Measurements from ENCODE around the gene DUOX2.

The DUOX2 gene

DNA sequence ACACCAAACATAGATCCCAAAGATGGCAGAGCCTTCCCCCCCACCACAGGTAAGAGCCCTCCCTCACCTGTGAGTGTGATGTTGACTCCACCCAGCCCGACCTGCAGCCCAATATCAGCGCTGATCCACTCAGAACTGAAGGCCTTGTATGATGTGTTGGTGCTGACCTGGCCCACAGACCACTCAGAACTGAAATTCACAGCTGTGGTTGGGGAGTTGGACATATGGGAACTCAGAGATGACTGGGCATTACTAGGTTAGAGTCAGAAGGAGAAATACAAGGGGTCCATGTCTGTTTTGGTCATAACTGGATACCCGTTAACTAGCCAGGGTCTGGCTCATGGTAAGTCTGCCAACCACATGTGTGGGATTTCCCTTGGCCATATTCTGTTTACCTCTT lies 7.0 kb upstream of the DUOX2 start:
- no peak overlapping the region for H3K4me3 ChIP-seq (ENCODE audit: control insufficient read depth, low read depth, low read length)
- no peak for DNase-seq (ENCODE audit: low read depth)
- TF ChIP-seq, protein P1, sequence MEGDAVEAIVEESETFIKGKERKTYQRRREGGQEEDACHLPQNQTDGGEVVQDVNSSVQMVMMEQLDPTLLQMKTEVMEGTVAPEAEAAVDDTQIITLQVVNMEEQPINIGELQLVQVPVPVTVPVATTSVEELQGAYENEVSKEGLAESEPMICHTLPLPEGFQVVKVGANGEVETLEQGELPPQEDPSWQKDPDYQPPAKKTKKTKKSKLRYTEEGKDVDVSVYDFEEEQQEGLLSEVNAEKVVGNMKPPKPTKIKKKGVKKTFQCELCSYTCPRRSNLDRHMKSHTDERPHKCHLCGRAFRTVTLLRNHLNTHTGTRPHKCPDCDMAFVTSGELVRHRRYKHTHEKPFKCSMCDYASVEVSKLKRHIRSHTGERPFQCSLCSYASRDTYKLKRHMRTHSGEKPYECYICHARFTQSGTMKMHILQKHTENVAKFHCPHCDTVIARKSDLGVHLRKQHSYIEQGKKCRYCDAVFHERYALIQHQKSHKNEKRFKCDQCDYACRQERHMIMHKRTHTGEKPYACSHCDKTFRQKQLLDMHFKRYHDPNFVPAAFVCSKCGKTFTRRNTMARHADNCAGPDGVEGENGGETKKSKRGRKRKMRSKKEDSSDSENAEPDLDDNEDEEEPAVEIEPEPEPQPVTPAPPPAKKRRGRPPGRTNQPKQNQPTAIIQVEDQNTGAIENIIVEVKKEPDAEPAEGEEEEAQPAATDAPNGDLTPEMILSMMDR (IDR thresholded peaks at IDR 0.05; ENCODE audit: control insufficient read depth, insufficient read depth, low read depth, low read length, missing control alignments): no peak

DNA sequence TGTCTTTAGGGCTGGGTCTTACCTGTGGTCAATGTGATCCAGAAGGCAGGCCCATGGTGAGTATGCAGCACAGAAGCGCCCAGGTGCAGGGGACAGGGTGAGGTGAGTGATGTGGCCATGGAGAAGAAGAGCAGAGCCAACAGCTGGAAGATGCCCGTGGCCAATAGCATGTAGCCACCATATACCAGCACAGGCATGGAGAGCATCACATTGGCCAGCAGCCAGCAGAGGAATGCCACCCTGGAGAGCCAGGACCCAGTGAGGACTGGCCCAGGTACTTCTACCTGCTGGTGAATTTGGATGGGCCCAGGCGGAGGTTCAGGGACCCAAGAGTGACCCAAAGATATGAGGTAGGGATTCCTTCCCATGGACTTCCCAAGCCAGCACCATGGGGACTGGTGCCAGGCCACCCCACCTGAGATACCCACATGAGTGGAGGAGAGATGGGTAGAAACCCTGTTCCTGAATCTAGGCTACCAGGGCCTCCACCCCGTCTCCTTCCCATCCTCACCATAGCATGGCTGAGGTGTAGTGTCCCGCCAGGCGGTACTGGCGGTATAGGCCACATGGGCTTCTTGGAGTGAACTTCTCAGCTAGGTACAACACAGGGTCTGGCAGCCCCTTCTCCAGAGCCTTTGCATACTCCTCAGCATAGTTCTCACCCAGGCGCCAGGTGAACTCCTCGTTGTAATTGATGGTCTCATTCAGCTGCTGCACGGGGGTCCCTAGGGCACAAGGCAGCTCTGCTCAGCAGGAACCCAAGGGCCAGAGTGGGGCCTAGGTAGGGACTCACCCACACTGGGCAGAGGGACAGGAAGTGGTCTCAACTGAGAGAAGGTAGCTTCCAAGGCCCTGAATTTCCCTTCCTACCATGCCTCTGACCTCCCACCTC lies 6.4 kb upstream of the DUOX2 start:
- TF ChIP-seq, protein P1 (IDR thresholded peaks at IDR 0.05; ENCODE audit: control insufficient read depth, insufficient read depth, low read depth, low read length, missing control alignments): no peak

DNA sequence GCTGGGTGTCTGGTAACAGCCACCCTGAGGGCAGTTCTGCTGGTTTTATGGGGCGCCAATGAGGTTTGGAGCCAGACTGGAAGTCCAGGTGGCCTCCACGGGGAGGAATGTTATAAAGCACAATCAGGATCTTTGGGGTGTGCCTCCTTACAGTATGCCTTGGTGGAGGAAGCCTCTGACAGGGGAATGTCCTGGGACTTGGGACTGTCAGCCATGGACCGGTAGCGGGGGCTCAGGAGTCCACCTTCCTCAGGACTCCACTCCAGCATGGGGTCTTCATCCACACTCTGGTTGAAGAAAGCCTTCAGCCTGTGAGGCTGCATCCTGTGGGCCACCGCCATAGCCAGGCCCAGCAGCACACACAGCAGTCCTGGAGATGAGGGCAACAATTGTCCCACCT lies 5.0 kb upstream of the DUOX2 start:
- DNase-seq (ENCODE audit: low read depth): no peak
- no peak overlapping the region for H3K4me3 ChIP-seq (ENCODE audit: control insufficient read depth, low read depth, low read length)
- TF ChIP-seq, protein P1 (IDR thresholded peaks at IDR 0.05; ENCODE audit: control insufficient read depth, insufficient read depth, low read depth, low read length, missing control alignments): no peak

More for the DNA sequence above, 6.4 kb upstream of the DUOX2 start:
- DNase-seq (ENCODE audit: low read depth): no peak
- H3K4me3 ChIP-seq (ENCODE audit: control insufficient read depth, low read depth, low read length): no peak overlapping the region

DNA sequence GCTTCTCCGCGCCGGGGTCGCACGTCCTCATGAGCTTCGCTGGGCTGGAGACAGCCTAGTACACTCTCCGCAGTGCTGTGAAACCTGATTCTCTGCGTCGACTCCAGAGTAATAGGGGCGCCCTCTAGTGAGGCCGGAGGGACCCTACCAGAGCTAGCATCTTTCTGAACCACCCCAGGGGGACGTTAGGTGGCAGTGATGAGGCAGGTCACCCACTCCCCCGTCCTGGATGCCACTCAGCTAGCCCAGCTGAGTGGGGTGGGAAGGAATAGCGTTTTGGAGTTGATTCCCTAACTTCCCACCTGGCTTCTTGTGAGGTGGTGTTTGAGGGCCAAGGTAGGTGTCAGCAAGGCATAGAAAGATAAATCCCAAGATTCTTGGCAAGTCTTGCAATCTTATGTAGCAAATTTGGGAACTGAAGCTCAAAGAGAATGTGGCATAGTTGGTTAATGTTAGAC lies 4.2 kb upstream of the DUOX2 start:
- no peak overlapping the region for H3K4me3 ChIP-seq (ENCODE audit: control insufficient read depth, low read depth, low read length)
- TF ChIP-seq, protein P1 (IDR thresholded peaks at IDR 0.05; ENCODE audit: control insufficient read depth, insufficient read depth, low read depth, low read length, missing control alignments): peak; percentile 100
- peak; percentile 61 for DNase-seq (ENCODE audit: low read depth)

DNA sequence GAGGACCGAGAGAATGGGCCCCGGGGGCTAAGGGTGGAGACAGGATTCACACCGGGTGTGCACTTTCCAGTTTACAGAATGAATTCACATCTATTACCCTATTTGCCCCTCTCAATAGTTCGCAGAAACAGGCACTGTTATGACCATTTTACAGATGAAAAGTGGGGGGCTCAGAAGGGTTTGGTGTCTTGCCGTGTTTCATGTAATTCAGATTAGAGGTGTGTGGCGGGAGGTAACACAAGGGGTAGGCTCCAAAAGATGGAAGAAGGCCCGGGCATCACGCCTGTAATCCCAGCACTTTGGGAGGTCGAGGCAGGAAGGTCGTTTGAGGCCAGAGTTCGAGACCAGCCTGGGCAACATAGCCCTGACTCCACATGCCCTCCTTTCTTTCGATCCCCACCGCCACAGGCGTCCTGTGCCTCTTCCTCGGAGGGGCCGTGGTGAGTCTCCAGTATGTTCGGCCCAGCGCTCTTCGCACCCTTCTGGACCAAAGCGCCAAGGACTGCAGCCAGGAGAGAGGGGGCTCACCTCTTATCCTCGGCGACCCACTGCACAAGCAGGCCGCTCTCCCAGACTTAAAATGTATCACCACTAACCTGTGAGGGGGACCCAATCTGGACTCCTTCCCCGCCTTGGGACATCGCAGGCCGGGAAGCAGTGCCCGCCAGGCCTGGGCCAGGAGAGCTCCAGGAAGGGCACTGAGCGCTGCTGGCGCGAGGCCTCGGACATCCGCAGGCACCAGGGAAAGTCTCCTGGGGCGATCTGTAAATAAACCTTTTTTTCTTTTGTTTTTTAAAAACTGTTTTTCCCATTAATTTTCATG lies 3.5 kb upstream of the DUOX2 start:
- TF ChIP-seq, protein P1 (IDR thresholded peaks at IDR 0.05; ENCODE audit: control insufficient read depth, insufficient read depth, low read depth, low read length, missing control alignments): no peak
- no peak for DNase-seq (ENCODE audit: low read depth)
- H3K4me3 ChIP-seq (ENCODE audit: control insufficient read depth, low read depth, low read length): no peak overlapping the region

DNA sequence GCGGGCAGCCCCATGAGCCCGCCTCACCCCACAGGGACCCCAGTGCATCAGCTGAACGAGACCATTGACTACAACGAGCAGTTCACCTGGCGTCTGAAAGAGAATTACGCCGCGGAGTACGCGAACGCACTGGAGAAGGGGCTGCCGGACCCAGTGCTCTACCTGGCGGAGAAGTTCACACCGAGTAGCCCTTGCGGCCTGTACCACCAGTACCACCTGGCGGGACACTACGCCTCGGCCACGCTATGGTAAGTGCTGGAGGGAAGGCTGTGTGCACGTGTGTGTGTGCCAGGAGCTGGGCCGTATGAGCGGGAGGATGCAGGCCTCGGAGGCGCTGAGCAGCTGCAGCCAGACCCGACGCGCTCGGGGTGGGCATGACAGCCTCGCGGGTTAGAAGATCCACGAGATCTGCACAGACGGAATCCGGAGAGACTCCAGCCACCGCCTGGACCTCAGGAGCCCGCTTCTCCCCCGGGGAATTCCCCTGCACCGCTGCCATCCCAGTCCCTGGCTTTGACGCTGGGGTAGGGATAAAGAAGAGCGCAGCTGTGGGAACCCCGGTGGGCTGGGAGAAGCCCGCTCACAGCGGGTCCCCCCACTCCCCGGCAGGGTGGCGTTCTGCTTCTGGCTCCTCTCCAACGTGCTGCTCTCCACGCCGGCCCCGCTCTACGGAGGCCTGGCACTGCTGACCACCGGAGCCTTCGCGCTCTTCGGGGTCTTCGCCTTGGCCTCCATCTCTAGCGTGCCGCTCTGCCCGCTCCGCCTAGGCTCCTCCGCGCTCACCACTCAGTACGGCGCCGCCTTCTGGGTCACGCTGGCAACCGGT lies 2.7 kb upstream of the DUOX2 start:
- no peak overlapping the region for H3K4me3 ChIP-seq (ENCODE audit: control insufficient read depth, low read depth, low read length)
- TF ChIP-seq, protein P1 (IDR thresholded peaks at IDR 0.05; ENCODE audit: control insufficient read depth, insufficient read depth, low read depth, low read length, missing control alignments): no peak
- no peak for DNase-seq (ENCODE audit: low read depth)

Data from AG09309 (cell line).